Globus pallidus (tissue), 1 donor: Measurements from ENCODE around the gene KRTAP10-2.

ENCODE experiments used
- DNase-seq: peaks from one replicate; pipeline ENCODE4 v3.0.0-alpha.2; 2015; ENCODE audit warnings: low spot score

Gene KRTAP10-2

GRCh38 chr21:44524414-44525371 is 26.6 kb downstream of the KRTAP10-2 start:
- DNase-seq, result no peak

DNA sequence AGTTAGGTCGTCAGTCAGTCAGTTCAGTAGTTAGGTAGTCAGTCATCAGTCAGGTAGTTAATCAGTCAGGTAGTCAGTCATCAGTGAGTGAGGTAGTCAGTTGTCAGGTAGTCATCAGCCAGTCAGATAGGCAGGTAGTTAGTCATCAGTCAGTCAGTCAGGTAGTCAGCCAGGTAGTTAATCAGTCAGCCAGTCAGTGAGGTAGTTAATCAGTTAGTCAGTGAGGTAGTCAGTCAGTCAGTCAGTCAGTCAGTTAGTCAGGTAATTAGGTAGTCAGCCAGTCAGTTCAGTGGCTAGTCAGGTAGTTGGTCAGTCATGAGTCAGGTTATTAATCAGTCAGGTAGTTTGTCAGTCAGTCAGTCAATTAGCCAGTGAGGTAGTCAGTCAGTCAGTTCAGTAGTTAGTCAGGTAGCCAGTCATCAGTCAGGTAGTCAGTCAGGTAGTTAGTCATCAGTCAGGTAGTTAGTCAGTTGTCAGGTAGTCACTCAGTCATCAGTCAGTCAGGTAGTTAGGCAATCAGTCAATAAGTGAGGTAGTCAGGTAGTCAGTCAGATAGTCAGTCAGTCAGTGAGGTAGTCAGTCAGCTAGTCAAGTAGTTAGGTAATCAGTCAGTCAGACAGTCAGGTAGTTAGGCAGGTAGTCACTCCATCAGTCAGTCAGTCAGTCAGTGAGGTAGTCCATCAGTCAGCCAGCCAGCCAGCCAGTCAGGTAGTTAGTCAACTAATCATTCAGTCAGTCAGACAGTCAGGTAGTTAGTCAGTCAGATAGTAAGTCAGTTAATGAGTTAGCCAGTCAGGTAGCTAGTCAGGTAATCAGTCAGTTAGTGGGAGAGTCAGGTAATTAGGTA is 27.5 kb downstream of the KRTAP10-2 start:
- DNase-seq, result no peak

- DNase-seq, result no peak
Measured at GRCh38 chr21:44522753-44523204, 28.5 kb downstream of the KRTAP10-2 start.

GRCh38 chr21:44521928-44522752 is 29.2 kb downstream of the KRTAP10-2 start:
- no peak for DNase-seq

GRCh38 chr21:44521301-44521927 is 29.9 kb downstream of the KRTAP10-2 start:
- no peak for DNase-seq

DNA sequence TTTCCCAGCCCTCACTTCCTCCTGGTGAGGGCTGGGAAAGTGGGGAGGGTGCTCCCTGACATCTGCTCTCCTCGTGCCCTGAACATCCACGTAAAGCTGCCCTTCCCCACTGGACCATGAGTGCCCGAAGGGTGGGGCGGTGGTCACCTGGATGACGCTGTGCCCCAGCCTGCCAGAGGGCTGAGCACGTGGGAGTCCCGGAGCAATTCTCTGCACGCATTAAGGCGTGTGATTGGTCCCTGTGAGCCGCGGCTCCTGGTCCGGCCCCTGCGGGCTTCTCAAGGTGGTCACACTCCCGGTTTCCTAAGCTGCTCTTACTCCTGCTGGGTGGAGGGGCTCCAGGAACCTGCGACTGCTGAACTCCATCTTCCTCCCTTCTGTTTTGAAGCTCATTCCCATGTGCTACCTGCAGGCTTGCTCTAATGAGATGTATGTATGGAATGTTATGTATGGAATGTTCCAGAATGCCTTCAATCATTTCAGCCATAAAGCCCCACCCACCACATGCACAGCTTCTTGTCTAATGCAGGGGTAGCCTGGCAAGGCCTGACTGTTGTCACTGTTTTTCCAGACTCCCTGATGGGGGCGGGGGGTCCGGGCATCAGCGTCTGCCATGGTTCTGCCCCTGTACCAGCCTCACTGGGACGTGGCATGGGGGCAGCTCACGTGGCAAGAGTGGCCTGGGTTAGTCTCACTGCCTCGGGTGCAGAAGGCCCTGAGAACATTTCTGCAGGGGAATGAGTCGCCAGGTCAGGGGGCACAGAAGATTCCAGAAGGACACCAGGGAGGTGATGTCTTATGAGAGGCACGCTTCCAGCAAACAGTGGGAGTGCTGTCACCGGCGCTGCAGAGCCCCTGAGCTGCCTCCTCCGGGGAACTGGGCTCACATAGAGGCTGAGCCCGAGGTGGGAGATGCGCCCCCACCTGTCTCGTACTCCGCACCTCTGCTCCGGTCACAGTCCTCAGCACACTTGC is 30.7 kb downstream of the KRTAP10-2 start:
- DNase-seq, result no peak

DNA sequence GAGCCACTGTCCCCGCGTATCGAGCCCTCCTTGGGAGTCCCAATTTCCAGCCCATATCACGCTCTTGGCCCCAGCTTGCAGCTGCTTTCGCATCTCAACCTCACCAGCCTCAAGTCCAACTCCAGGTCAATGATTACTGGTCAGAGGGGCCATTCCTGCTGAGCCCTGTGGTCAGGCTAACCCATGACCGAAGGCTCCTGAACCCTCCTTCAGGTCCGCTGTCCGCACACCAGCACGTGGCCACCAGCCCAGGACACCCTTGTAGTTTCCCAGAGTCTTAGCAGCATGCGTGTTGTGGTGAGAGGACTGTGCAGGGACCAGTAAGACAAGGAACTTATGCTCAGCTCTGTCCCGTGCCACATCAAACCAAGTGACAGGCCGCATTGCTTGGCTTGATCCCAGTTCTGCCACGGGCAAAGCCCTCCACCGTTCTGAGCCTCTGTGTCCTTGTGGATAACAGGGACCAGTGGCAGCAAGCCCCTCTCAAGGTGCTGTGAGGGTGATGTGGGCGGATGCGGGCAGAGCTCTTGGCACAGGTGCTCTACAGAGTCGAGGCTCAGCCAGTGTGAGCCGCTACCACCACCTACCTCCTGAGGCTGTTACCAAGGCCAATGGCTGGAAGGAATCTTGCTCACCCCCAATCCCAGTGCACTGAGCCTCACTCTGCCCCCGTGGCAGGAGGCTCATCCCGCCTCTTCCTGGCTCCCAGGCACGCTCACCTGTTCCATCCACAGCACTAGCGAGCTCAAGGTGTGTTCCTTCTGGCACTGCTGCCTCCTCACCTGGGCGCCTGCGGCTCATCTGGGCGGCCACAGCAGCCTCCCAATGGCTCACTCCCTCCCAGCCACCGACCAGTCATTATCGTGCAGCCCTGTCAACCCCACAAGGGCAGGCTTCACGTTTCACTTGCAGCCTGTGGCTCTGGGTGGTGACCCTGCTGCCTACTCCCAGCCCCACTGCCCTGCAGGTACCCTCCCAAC is 31.7 kb downstream of the KRTAP10-2 start:
- no peak for DNase-seq

DNA sequence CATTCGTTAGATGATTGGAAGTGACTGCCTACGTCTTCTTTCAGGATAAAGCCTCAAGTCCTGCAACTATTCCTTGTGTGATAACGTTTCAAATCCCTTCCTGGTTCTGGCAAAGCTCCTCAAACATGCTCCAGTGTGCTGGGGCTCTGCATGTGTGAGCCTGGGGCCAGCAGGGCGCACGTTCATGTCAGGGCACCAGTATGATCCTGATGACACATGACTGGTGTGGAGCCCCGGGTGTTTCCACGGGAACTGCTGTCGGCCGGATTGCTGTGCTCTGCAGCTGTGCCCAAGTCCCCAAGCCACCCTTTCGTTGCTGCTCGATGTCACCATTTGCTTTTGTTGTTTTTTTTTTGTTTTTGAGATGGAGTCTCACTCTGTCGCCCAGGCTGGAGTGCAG is 32.6 kb downstream of the KRTAP10-2 start:
- no peak for DNase-seq

- no peak for DNase-seq
Measured at GRCh38 chr21:44517175-44517899, 34.0 kb downstream of the KRTAP10-2 start.

- DNase-seq, result no peak
Measured at GRCh38 chr21:44516828-44517174, 34.5 kb downstream of the KRTAP10-2 start.

GRCh38 chr21:44516342-44516741 is 35.0 kb downstream of the KRTAP10-2 start:
- DNase-seq, result no peak

DNA sequence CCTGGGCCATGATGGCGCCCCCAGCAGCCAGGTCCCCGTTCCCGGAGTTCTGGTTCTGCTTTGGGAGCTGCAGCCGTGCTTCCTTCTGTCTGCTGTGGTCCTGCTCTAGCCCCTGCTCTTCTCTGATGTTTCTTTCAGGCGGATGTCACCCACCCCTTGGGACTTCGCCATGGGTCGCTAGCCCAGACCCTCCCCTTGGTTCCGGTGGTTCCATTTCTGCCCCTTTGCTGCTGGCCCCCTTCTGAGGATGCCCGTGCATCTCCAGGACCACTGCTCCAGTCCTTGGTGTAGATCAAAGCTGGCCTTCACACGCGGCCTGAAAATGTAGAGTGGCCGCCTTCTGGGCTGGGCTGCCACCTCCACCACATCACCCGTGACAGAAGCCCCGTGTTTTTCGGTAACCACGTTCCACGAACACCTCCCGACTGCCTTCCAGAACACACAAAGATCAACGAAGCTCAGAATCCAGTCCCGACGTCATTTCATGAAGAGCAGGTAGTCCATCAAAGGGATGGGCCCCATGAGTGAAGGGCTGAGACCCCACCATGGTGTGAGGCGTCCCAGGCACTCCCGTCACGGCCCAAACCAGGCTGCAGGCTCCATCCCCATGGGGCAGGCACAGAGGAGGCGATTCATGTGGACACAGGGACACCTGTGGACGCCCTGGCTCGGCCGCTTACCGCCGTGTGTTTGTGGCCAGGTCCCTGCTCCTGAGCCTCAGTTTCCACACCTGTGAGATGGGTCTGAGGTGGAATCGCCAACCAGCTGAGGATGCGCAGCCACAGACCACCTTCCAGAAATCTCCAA is 35.7 kb downstream of the KRTAP10-2 start:
- no peak for DNase-seq

- no peak for DNase-seq
Measured at GRCh38 chr21:44514746-44515358, 36.5 kb downstream of the KRTAP10-2 start.

DNA sequence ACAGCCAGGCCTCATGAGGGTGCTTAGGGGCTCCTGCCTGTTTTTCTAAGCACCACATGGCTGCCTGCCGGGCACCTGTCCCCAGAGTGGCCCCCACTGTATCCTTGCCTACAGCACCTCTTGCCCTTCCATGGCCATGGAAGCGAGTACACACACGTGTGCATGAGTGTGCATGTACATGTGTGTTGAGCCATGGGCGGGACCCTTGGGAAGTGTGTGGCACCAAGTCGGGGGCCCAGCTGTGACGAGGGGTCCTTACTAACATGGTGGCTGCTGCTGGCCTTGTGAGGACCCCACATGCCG is 37.1 kb downstream of the KRTAP10-2 start:
- no peak for DNase-seq

DNA sequence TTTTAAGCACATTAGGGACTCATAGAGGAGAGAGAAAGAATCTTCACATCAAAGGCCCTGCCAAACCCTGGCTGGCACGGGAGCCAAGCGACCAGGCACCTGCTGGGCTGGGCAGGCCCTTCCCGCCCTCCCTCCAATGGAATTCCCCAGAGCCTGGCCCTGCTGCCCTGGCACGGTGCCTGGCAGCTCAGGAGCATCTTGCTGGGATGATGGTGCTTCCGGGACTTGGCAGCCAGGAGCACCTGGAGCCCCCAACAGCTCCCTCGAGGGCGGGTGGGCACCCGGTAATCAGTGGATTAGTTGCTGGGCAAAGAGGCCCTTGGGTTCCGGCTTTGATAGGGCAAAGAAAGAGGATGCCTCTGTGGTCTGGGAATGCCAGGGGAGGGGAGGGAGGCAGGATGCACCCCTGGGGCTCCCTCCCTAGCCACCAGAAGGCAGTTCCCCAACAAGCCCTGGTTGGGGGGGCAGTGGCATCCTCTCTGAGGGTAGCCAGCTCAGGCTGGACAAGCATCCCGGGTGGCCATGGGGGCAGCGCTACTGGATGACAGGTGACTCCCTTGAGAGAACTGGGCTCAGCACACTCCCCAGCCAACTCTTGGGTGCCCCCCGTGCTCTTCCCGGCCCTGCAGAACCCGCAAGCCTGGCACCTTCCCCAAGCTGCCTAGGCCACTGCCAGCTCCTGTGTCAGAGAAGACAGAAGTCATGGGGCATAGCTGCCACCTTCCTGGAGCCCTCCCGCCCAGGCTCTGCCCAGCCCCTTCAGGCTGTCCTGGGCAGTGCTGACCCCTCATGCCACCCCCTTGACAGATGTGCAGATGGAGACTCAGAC is 37.7 kb downstream of the KRTAP10-2 start:
- DNase-seq, result no peak
